ENCODE measurements around the gene SYCE1L. TPM values are rescaled to one million over a fixed set of nuclear protein-coding genes. Genes with fewer than 3 reads are reported as not detected.
"Not testable (repeated sequence)": the region's sequence is repeated elsewhere in the genome, so short reads cannot be mapped to it uniquely, and the experiment has no call there.

Gene SYCE1L
- total RNA-seq, 2 experiments from 2014 or later = 4.3 to 7.1 TPM

- POLR2A ChIA-PET = no interaction called here
- Mint-ChIP-seq H3K4me3 (no peak overlapping the region), H3K9me3 (ENCODE audit: low read depth) (no peaks in the 10 kb centered on the region), H3K4me1 (peaks cover 7% of the 10 kb centered on the region), H3K27me3 (no peaks in the 10 kb centered on the region), H3K36me3 (ENCODE audit: low read depth) (no peaks in the 10 kb centered on the region), H3K27ac (no peak overlapping the region)
- ATAC-seq (peak; percentile 66), DNase-seq (peak; percentile 66)
- intact Hi-C loops (cut with DNase I, micrococcal nuclease) = no loop called here
- CTCF ChIA-PET = interaction anchor here (0.6 to 2.5 kb wide), 8 partner anchors 9 to 1076 kb away, joined by 3 to 10 read pairs (median 4); no protein-coding TSS in a partner anchor
Observed at GRCh38 chr16:77223184-77223583, 24.0 kb downstream of the SYCE1L start.

- ATAC-seq (no peak), DNase-seq (no peak)
- POLR2A ChIA-PET = no interaction called here
- peaks cover 2% of the 10 kb centered on the region for H3K27me3 Mint-ChIP-seq
- peaks cover 7% of the 10 kb centered on the region for H3K4me1 Mint-ChIP-seq
- intact Hi-C loops (cut with DNase I, micrococcal nuclease) = no loop called here
- no peaks in the 10 kb centered on the region for H3K9me3 Mint-ChIP-seq (ENCODE audit: low read depth)
- no peak overlapping the region for H3K4me3 Mint-ChIP-seq
- H3K27ac Mint-ChIP-seq = no peak overlapping the region
- CTCF ChIA-PET = interaction anchor here (0.6 to 1.0 kb wide), 3 partner anchors 11 to 293 kb away, joined by 3 to 4 read pairs (median 4); no protein-coding TSS in a partner anchor
- H3K36me3 Mint-ChIP-seq (ENCODE audit: low read depth) = no peaks in the 10 kb centered on the region
Observed at GRCh38 chr16:77225182-77225581, 26.0 kb downstream of the SYCE1L start.

GRCh38 chr16:77227745-77228144 lies 28.5 kb downstream of the SYCE1L start:
- ChIA-PET CTCF (interaction anchor here (0.9 to 1.3 kb wide), 3 partner anchors 8 to 356 kb away, joined by 3 to 4 read pairs (median 3); no protein-coding TSS in a partner anchor), POLR2A (no interaction called here)
- Mint-ChIP-seq H3K27me3 (peaks cover 6% of the 10 kb centered on the region), H3K27ac (no peak overlapping the region), H3K4me3 (no peak overlapping the region), H3K4me1 (peaks cover 7% of the 10 kb centered on the region), H3K36me3 (ENCODE audit: low read depth) (no peaks in the 10 kb centered on the region), H3K9me3 (ENCODE audit: low read depth) (no peaks in the 10 kb centered on the region)
- intact Hi-C loops (cut with DNase I, micrococcal nuclease) = no loop called here
- DNase-seq (peak; percentile 36), ATAC-seq (peak; percentile 89)

GRCh38 chr16:77231047-77231446 lies 31.8 kb downstream of the SYCE1L start:
- ChIA-PET CTCF (interaction anchor here (1.1 to 10.2 kb wide), 2 partner anchors 340 to 353 kb away, joined by 3 to 153 read pairs; no protein-coding TSS in a partner anchor), POLR2A (no interaction called here)
- Mint-ChIP-seq H3K36me3 (ENCODE audit: low read depth) (no peaks in the 10 kb centered on the region), H3K9me3 (ENCODE audit: low read depth) (no peaks in the 10 kb centered on the region), H3K27ac (no peak overlapping the region), H3K4me1 (peaks cover 7% of the 10 kb centered on the region), H3K4me3 (no peak overlapping the region), H3K27me3 (peaks cover 10% of the 10 kb centered on the region)
- intact Hi-C loops (cut with DNase I, micrococcal nuclease) = loop anchor here (10.0 kb wide), 2 partner anchors 204 to 774 kb away; partner anchors contain the start of gene ADAMTS18 (in 1 of the 2)
- DNase-seq (no peak), ATAC-seq (no peak)

- ChIA-PET POLR2A (no interaction called here), CTCF (interaction anchor here (1.0 to 10.2 kb wide), 4 partner anchors 11 to 351 kb away, joined by 3 to 153 read pairs (median 6); no protein-coding TSS in a partner anchor)
- no peak for DNase-seq
- H3K27me3 Mint-ChIP-seq = peaks cover 8% of the 10 kb centered on the region
- H3K9me3 Mint-ChIP-seq (ENCODE audit: low read depth) = no peaks in the 10 kb centered on the region
- no peak overlapping the region for H3K4me3 Mint-ChIP-seq
- no peak for ATAC-seq
- H3K27ac Mint-ChIP-seq = no peak overlapping the region
- H3K4me1 Mint-ChIP-seq = peaks cover 3% of the 10 kb centered on the region
- intact Hi-C loops (cut with DNase I, micrococcal nuclease) = loop anchor here (2.0 to 10.0 kb wide), 3 partner anchors 201 to 771 kb away; partner anchors contain the start of gene ADAMTS18 (in 1 of the 2)
- H3K36me3 Mint-ChIP-seq (ENCODE audit: low read depth) = no peaks in the 10 kb centered on the region
Observed at GRCh38 chr16:77233799-77234519, 34.8 kb downstream of the SYCE1L start.

GRCh38 chr16:77234611-77235010 lies 35.4 kb downstream of the SYCE1L start:
- ChIA-PET POLR2A (no interaction called here), CTCF (interaction anchor here (0.6 to 10.2 kb wide), 5 partner anchors 11 to 415 kb away, joined by 3 to 153 read pairs (median 5); no protein-coding TSS in a partner anchor)
- peaks cover 3% of the 10 kb centered on the region for H3K4me1 Mint-ChIP-seq
- ATAC-seq (no peak), DNase-seq (no peak)
- peaks cover 10% of the 10 kb centered on the region for H3K27me3 Mint-ChIP-seq
- H3K4me3 Mint-ChIP-seq = no peak overlapping the region
- H3K36me3 Mint-ChIP-seq (ENCODE audit: low read depth) = no peaks in the 10 kb centered on the region
- no peak overlapping the region for H3K27ac Mint-ChIP-seq
- H3K9me3 Mint-ChIP-seq (ENCODE audit: low read depth) = no peaks in the 10 kb centered on the region
- intact Hi-C loops (cut with DNase I, micrococcal nuclease) = loop anchor here (2.0 to 10.0 kb wide), 3 partner anchors 200 to 770 kb away; partner anchors contain the start of gene ADAMTS18 (in 1 of the 2)

- ATAC-seq = peak; percentile 97
- POLR2A ChIA-PET = interaction anchor here (0.5 kb wide), 1 partner anchor 865 kb away, joined by 3 read pairs; no protein-coding TSS in a partner anchor
Observed at GRCh38 chr16:77236063-77236511, 36.9 kb downstream of the SYCE1L start.

GRCh38 chr16:77238593-77238992 lies 39.4 kb downstream of the SYCE1L start:
- intact Hi-C loops (cut with DNase I, micrococcal nuclease) = loop anchor here (10.0 kb wide), 2 partner anchors 196 to 766 kb away; partner anchors contain the start of gene ADAMTS18 (in 1 of the 2)
- Mint-ChIP-seq H3K4me1 (peaks cover 3% of the 10 kb centered on the region), H3K4me3 (no peak overlapping the region), H3K27me3 (peaks cover 6% of the 10 kb centered on the region), H3K9me3 (ENCODE audit: low read depth) (no peaks in the 10 kb centered on the region), H3K36me3 (ENCODE audit: low read depth) (no peaks in the 10 kb centered on the region), H3K27ac (no peak overlapping the region)
- ATAC-seq = no peak
- ChIA-PET CTCF (interaction anchor here (0.7 to 10.2 kb wide), 2 partner anchors 332 to 346 kb away, joined by 3 to 153 read pairs; no protein-coding TSS in a partner anchor), POLR2A (no interaction called here)
- DNase-seq = no peak

More at GRCh38 chr16:77236063-77236511, 36.9 kb downstream of the SYCE1L start:
- peak; percentile 94 for DNase-seq
- H3K9me3 Mint-ChIP-seq (ENCODE audit: low read depth) = no peaks in the 10 kb centered on the region
- CTCF ChIA-PET = interaction anchor here (0.6 to 10.2 kb wide), 24 partner anchors 10 to 593 kb away, joined by 3 to 153 read pairs (median 3); no protein-coding TSS in a partner anchor
- no peak overlapping the region for H3K4me3 Mint-ChIP-seq
- H3K4me1 Mint-ChIP-seq = peaks cover 3% of the 10 kb centered on the region
- no peak overlapping the region for H3K27ac Mint-ChIP-seq
- H3K36me3 Mint-ChIP-seq (ENCODE audit: low read depth) = no peaks in the 10 kb centered on the region
- peaks cover 6% of the 10 kb centered on the region for H3K27me3 Mint-ChIP-seq
- intact Hi-C loops (cut with DNase I, micrococcal nuclease) = loop anchor here (1.0 to 10.0 kb wide), 7 partner anchors 72 to 769 kb away; partner anchors contain the start of gene ADAMTS18 (in 2 of the 2)

GRCh38 chr16:77242471-77242870 lies 43.3 kb downstream of the SYCE1L start:
- POLR2A ChIA-PET; H3K4me1 Mint-ChIP-seq; H3K27ac Mint-ChIP-seq; H3K4me3 Mint-ChIP-seq; H3K9me3 Mint-ChIP-seq (ENCODE audit: low read depth); DNase-seq; H3K27me3 Mint-ChIP-seq; ATAC-seq; intact Hi-C loops (cut with DNase I, micrococcal nuclease); H3K36me3 Mint-ChIP-seq (ENCODE audit: low read depth): not testable (repeated sequence)
- CTCF ChIA-PET = interaction anchor here (0.6 kb wide), 1 partner anchor 345 kb away, joined by 6 read pairs; no protein-coding TSS in a partner anchor

GRCh38 chr16:77246150-77246549 lies 46.9 kb downstream of the SYCE1L start:
- Mint-ChIP-seq H3K36me3 (ENCODE audit: low read depth) (no peaks in the 10 kb centered on the region), H3K4me3 (no peak overlapping the region), H3K27me3 (no peaks in the 10 kb centered on the region), H3K4me1 (no peaks in the 10 kb centered on the region), H3K27ac (no peak overlapping the region), H3K9me3 (ENCODE audit: low read depth) (no peaks in the 10 kb centered on the region)
- ChIA-PET POLR2A (interaction anchor here (0.6 kb wide), 1 partner anchor 42 kb away, joined by 3 read pairs; no protein-coding TSS in a partner anchor), CTCF (interaction anchor here (0.8 to 2.3 kb wide), 2 partner anchors 9 to 232 kb away, joined by 3 to 10 read pairs; no protein-coding TSS in a partner anchor)
- intact Hi-C loops (cut with DNase I, micrococcal nuclease) = no loop called here
- no peak for ATAC-seq
- DNase-seq = no peak

GRCh38 chr16:77250400-77250799 lies 51.2 kb downstream of the SYCE1L start:
- no peak overlapping the region for H3K27ac Mint-ChIP-seq
- no peak for DNase-seq
- no peak overlapping the region for H3K4me3 Mint-ChIP-seq
- CTCF ChIA-PET = interaction anchor here (1.1 kb wide), 1 partner anchor 14 kb away, joined by 5 read pairs; no protein-coding TSS in a partner anchor
- intact Hi-C loops (cut with DNase I, micrococcal nuclease) = no loop called here
- H3K9me3 Mint-ChIP-seq (ENCODE audit: low read depth) = no peaks in the 10 kb centered on the region
- no peaks in the 10 kb centered on the region for H3K4me1 Mint-ChIP-seq
- H3K36me3 Mint-ChIP-seq (ENCODE audit: low read depth) = no peaks in the 10 kb centered on the region
- no peak for ATAC-seq
- peaks cover 8% of the 10 kb centered on the region for H3K27me3 Mint-ChIP-seq
- POLR2A ChIA-PET = no interaction called here

Measured in activated CD4-positive, alpha-beta T cell treated with anti-CD3 and anti-CD28 coated beads for 36 hours (primary cell).